Liver (tissue), 3 donors: ENCODE measurements around the gene RAB4B.

Experiments
- ATF3 ChIP-seq: IDR thresholded peaks from 2 replicates; pipeline ENCODE4 v1.6.1; 2016; ENCODE audit warnings: antibody characterized with exemption
- CTCF ChIP-seq: fragments of 150-350 bp; IDR thresholded peaks from 2 replicates; pipeline ENCODE4 v1.5.1; 2017; ENCODE audit warnings: improper control_type of control experiment, low read depth, low read length; ENCODE audit not compliant: missing input control
- EGR1 ChIP-seq, 2 donors: IDR thresholded peaks; 2 replicates each; pipeline ENCODE4 v1.6.1; 2016 to 2018; ENCODE audit warnings: antibody characterized with exemption in 2 of 2, low read depth in 2 of 2
- FOXA1 ChIP-seq: IDR thresholded peaks from 2 replicates; pipeline ENCODE4 v1.6.1; 2016; ENCODE audit warnings: antibody characterized with exemption
- FOXA2 ChIP-seq: IDR thresholded peaks from 2 replicates; pipeline ENCODE4 v1.6.1; 2016; ENCODE audit warnings: antibody characterized with exemption
- GABPA ChIP-seq, 2 donors: IDR thresholded peaks in 1 of 2; conservative IDR thresholded peaks in 1 of 2; 2 replicates each; pipeline ENCODE4 v1.6.1; 2016; ENCODE audit warnings: antibody characterized with exemption in 2 of 2, mild to moderate bottlenecking in 1 of 2, moderate library complexity in 1 of 2
- HNF4G ChIP-seq: IDR thresholded peaks from 2 replicates; pipeline ENCODE4 v1.6.1; 2016; ENCODE audit warnings: antibody characterized with exemption
- JUND ChIP-seq, 2 donors: IDR thresholded peaks; 2 replicates each; pipeline ENCODE4 v1.6.1; 2016; ENCODE audit warnings: antibody characterized with exemption in 2 of 2
- MAX ChIP-seq: IDR thresholded peaks from 2 replicates; pipeline ENCODE4 v1.6.1; 2016; ENCODE audit warnings: antibody characterized with exemption
- RAD21 ChIP-seq, 2 donors: IDR thresholded peaks; 2 replicates each; pipeline ENCODE4 v1.6.1; 2016; ENCODE audit warnings: antibody characterized with exemption in 2 of 2, mild to moderate bottlenecking in 2 of 2
- REST ChIP-seq: IDR thresholded peaks from 2 replicates; pipeline ENCODE4 v1.6.1; 2016; ENCODE audit warnings: antibody characterized with exemption, mild to moderate bottlenecking
- RXRA ChIP-seq, 2 donors: IDR thresholded peaks; 2 replicates each; pipeline ENCODE4 v1.6.1; 2017 to 2018; ENCODE audit warnings: antibody characterized with exemption in 2 of 2, mild to moderate bottlenecking in 1 of 2
- TAF1 ChIP-seq: conservative IDR thresholded peaks from 2 replicates; pipeline ENCODE4 v1.6.1; 2016; ENCODE audit warnings: antibody characterized with exemption, mild to moderate bottlenecking
- ZBTB33 ChIP-seq: IDR thresholded peaks from 2 replicates; pipeline ENCODE4 v1.6.1; 2016; ENCODE audit warnings: antibody characterized with exemption
- donor health status: healthy.
- donor health status: healthy.

GRCh38 chr19:40733149-40733548, 44.9 kb upstream of the RAB4B start:
- TF ChIP-seq CTCF = no peak
- TF ChIP-seq JUND (IDR thresholded peaks at IDR 0.05) = no peak
- TF ChIP-seq EGR1 (IDR thresholded peaks at IDR 0.05; ENCODE audit: low read depth in 2 of 2) = no peak
- no peak for TF ChIP-seq RAD21 (IDR thresholded peaks at IDR 0.05)
- no peak for TF ChIP-seq TAF1
- TF ChIP-seq MAX = no peak
- TF ChIP-seq HNF4G = no peak
- TF ChIP-seq ZBTB33 = no peak
- TF ChIP-seq RXRA (IDR thresholded peaks at IDR 0.05) = no peak
- TF ChIP-seq REST = no peak
- TF ChIP-seq GABPA (IDR thresholded peaks at IDR 0.05 in 1 of 2, conservative IDR thresholded peaks at IDR 0.05 in 1 of 2) = no peak
- TF ChIP-seq ATF3 = no peak
- TF ChIP-seq FOXA1 = no peak
- TF ChIP-seq FOXA2 = no peak
